ENCODE data around the gene KRT1.

Gene KRT1

GRCh38 chr12:52627395-52628110, 52.7 kb downstream of the KRT1 start:
- no peak for DNase-seq
- no peak for TF ChIP-seq POLR2A (IDR thresholded peaks at IDR 0.05; ENCODE audit: low read length)
- TF ChIP-seq GATA1 (IDR thresholded peaks at IDR 0.05; ENCODE audit: low read depth, low read length) = no peak

Data from erythroblast (primary cell).